ENCODE results near the gene KCTD1.

KCTD1 gene

DNA sequence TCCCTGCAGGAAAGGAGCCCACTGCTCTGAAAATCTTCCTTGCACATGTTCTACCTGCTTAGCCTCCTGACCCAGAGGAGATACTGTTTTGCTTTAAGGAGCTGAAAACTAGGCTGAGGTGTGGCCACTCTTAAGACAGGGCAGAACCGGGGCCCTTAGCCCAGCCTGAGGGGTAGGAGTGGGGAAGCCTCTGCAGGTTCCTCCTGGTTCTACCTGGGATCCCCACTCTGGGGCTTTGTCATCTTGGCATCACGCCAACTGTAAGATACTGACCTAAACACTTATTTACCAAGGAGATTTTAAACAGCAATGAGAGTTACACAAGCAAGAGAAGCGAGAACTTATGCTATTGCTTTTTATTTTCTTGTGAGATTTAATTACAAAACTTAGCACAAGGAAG is 86.9 kb downstream of the KCTD1 start:
- Histone ChIP-seq H3K18ac (ENCODE audit: low read length) (no peak overlapping the region), H3K79me1 (ENCODE audit: low read depth, low read length) (no peaks in the 10 kb centered on the region), H2BK5ac (ENCODE audit: low read length) (no peak overlapping the region), H3K4me2 (ENCODE audit: insufficient read depth, low read length, poor library complexity, severe bottlenecking) (no peak overlapping the region), H2AK5ac (ENCODE audit: low read depth, low read length) (no peak overlapping the region), H3K36me3 (replicated peaks in 1 of 2; ENCODE audit: control insufficient read depth in 2 of 2, insufficient read depth in 2 of 2, low read length in 2 of 2) (peaks cover 6 to 74% of the 10 kb centered on the region in 2 donors), H3K9ac (ENCODE audit: low read depth, low read length, poor library complexity) (no peak overlapping the region), H3K27me3 (ENCODE audit: control insufficient read depth in 3 of 3, insufficient read depth in 3 of 3, low read depth in 1 of 3, low read length in 3 of 3) (no peaks in the 10 kb centered on the region), H2BK15ac (ENCODE audit: low read length) (no peak overlapping the region), H4K91ac (ENCODE audit: low read depth, low read length, poor library complexity) (no peak overlapping the region), H3K4me1 (ENCODE audit: control insufficient read depth in 2 of 2, insufficient read depth in 1 of 2, low read depth in 1 of 2, low read length in 2 of 2) (peaks cover 0 to 6% of the 10 kb centered on the region in 2 donors), H3K4me3 (ENCODE audit: low read length in 2 of 2) (no peak overlapping the region), H2BK120ac (ENCODE audit: low read depth, low read length) (no peak overlapping the region), H4K8ac (ENCODE audit: low read depth, low read length) (no peak overlapping the region), H3K23ac (ENCODE audit: low read depth, low read length, poor library complexity) (no peak overlapping the region), H3K4ac (ENCODE audit: low read length) (no peak overlapping the region), H2BK12ac (ENCODE audit: low read length) (no peak overlapping the region), H2AFZ (ENCODE audit: low read length) (no peak overlapping the region), H3K27ac (replicated peaks; ENCODE audit: low read length) (no peak overlapping the region), H3K9me3 (replicated peaks in 1 of 2; ENCODE audit: control insufficient read depth in 2 of 2, insufficient read depth in 1 of 2, low read depth in 1 of 2, low read length in 2 of 2) (no peaks in the 10 kb centered on the region), H3K14ac (ENCODE audit: low read length) (no peak overlapping the region)
- DNase-seq (ENCODE audit: low spot score): no peak
- WGBS, 2 donors (ENCODE audit: extremely low coverage in 2 of 2, insufficient read length in 2 of 2, insufficient replicate concordance in 1 of 2): no CpG with 5 or more reads among the region's 3 CpGs

DNA sequence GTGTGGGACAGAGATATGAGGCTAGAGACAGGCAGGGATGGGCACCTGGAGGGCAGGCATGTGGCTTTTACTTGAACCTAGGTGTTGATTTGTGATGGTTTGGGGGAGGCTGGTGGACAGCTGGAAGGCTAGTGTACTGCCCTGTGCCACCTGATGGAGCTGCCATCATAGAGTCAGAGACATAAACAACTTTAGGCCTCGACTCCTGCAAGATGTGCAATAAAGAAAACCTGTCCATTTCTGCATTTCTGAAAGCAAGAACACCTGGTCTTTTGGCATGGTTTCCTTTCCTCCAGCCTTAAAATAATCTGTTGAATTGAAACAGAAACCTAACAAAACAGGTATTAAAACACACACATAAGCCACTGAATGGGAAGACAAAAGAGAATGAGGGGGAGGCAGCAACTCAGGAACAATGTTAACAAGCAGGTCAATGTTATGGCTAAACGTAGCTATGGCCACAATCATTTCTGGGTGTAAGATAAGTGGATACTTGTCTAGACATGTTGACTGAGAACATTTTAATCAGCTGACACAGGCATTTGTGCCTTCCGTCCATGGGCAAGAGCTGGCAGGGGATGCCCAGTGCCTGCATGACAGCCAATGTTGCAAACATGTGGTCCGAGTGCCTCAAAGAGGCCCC is 87.8 kb downstream of the KCTD1 start:
- Histone ChIP-seq H2AFZ (ENCODE audit: low read length) (no peak overlapping the region), H3K4ac (ENCODE audit: low read length) (no peak overlapping the region), H4K91ac (ENCODE audit: low read depth, low read length, poor library complexity) (no peak overlapping the region), H3K4me3 (ENCODE audit: low read length in 2 of 2) (no peak overlapping the region), H3K36me3 (replicated peaks in 1 of 2; ENCODE audit: control insufficient read depth in 2 of 2, insufficient read depth in 2 of 2, low read length in 2 of 2) (peaks cover 6 to 76% of the 10 kb centered on the region in 2 donors), H3K27ac (replicated peaks; ENCODE audit: low read length) (no peak overlapping the region), H3K4me2 (ENCODE audit: insufficient read depth, low read length, poor library complexity, severe bottlenecking) (no peak overlapping the region), H2BK120ac (ENCODE audit: low read depth, low read length) (no peak overlapping the region), H4K8ac (ENCODE audit: low read depth, low read length) (no peak overlapping the region), H3K23ac (ENCODE audit: low read depth, low read length, poor library complexity) (no peak overlapping the region), H2BK15ac (ENCODE audit: low read length) (no peak overlapping the region), H3K14ac (ENCODE audit: low read length) (no peak overlapping the region), H3K79me1 (ENCODE audit: low read depth, low read length) (no peaks in the 10 kb centered on the region), H3K9me3 (replicated peaks in 1 of 2; ENCODE audit: control insufficient read depth in 2 of 2, insufficient read depth in 1 of 2, low read depth in 1 of 2, low read length in 2 of 2) (no peaks in the 10 kb centered on the region), H3K9ac (ENCODE audit: low read depth, low read length, poor library complexity) (no peak overlapping the region), H3K27me3 (ENCODE audit: control insufficient read depth in 3 of 3, insufficient read depth in 3 of 3, low read depth in 1 of 3, low read length in 3 of 3) (no peaks in the 10 kb centered on the region), H3K4me1 (ENCODE audit: control insufficient read depth in 2 of 2, insufficient read depth in 1 of 2, low read depth in 1 of 2, low read length in 2 of 2) (peaks cover 0 to 6% of the 10 kb centered on the region in 2 donors), H2AK5ac (ENCODE audit: low read depth, low read length) (no peak overlapping the region), H3K18ac (ENCODE audit: low read length) (no peak overlapping the region), H2BK12ac (ENCODE audit: low read length) (no peak overlapping the region), H2BK5ac (ENCODE audit: low read length) (no peak overlapping the region)
- WGBS, 2 donors (ENCODE audit: extremely low coverage in 2 of 2, insufficient read length in 2 of 2, insufficient replicate concordance in 1 of 2): no CpG with 5 or more reads among the region's 4 CpGs
- DNase-seq (ENCODE audit: low spot score): no peak

DNA sequence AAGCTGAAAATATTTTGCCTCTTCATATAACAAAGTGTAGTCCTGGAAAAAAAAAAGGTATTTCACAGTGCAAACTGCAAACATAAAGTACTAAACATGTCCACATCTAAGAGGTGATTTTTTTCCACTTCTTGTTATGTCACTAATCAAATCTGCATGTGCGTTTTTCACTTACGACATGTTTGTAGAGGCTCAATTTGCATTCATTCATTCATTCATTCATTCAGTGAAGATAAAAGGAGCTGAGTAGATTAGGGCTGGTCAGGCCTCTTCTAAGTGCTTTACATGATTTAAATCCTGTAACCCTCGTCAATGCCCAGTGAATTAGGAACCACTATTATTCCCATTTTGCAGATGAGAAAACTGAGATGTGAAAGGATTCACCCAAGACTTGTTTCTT is 88.5 kb downstream of the KCTD1 start:
- no peak overlapping the region for H2BK120ac ChIP-seq (ENCODE audit: low read depth, low read length)

DNA sequence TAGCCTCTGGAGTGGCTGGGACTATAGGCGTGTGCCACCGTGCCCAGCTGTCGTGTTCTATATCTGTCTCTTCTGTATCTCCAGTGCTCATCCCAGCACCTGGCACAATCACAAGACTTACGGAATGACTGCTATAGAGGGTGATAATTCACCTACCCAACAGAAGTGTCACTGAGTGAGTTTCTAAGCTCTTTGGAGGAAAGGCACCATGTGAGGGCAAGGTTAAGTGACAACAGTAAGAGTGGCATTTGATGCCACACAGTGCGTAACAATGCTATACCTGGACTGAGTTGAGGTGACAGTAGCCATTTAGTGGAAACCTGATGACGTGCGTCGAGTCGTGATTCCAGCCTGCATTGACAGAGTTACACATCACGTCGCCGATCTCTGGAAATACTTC is 89.0 kb downstream of the KCTD1 start:
- H3K36me3 ChIP-seq (replicated peaks in 1 of 2; ENCODE audit: control insufficient read depth in 2 of 2, insufficient read depth in 2 of 2, low read length in 2 of 2): peaks cover 6 to 82% of the 10 kb centered on the region in 2 donors
- no peak overlapping the region for H3K23ac ChIP-seq (ENCODE audit: low read depth, low read length, poor library complexity)
- no peak overlapping the region for H3K9ac ChIP-seq (ENCODE audit: low read depth, low read length, poor library complexity)
- H3K9me3 ChIP-seq (replicated peaks in 1 of 2; ENCODE audit: control insufficient read depth in 2 of 2, insufficient read depth in 1 of 2, low read depth in 1 of 2, low read length in 2 of 2): no peaks in the 10 kb centered on the region
- H2BK12ac ChIP-seq (ENCODE audit: low read length): no peak overlapping the region
- no peaks in the 10 kb centered on the region for H3K79me1 ChIP-seq (ENCODE audit: low read depth, low read length)
- peaks cover 0 to 4% of the 10 kb centered on the region in 2 donors for H3K4me1 ChIP-seq (ENCODE audit: control insufficient read depth in 2 of 2, insufficient read depth in 1 of 2, low read depth in 1 of 2, low read length in 2 of 2)
- no peak overlapping the region for H3K4me2 ChIP-seq (ENCODE audit: insufficient read depth, low read length, poor library complexity, severe bottlenecking)
- H4K8ac ChIP-seq (ENCODE audit: low read depth, low read length): no peak overlapping the region
- no peak overlapping the region for H2BK5ac ChIP-seq (ENCODE audit: low read length)
- no peak overlapping the region for H2BK15ac ChIP-seq (ENCODE audit: low read length)
- no peak overlapping the region for H3K4ac ChIP-seq (ENCODE audit: low read length)
- no peak overlapping the region for H3K14ac ChIP-seq (ENCODE audit: low read length)
- no peak overlapping the region for H4K91ac ChIP-seq (ENCODE audit: low read depth, low read length, poor library complexity)
- H2AFZ ChIP-seq (ENCODE audit: low read length): no peak overlapping the region
- DNase-seq (ENCODE audit: low spot score): no peak
- no CpG with 5 or more reads among the region's 12 CpGs for WGBS, 2 donors (ENCODE audit: extremely low coverage in 2 of 2, insufficient read length in 2 of 2, insufficient replicate concordance in 1 of 2)
- no peak overlapping the region for H3K4me3 ChIP-seq (ENCODE audit: low read length in 2 of 2)
- H3K18ac ChIP-seq (ENCODE audit: low read length): no peak overlapping the region
- H2BK120ac ChIP-seq (ENCODE audit: low read depth, low read length): no peak overlapping the region
- no peak overlapping the region for H2AK5ac ChIP-seq (ENCODE audit: low read depth, low read length)
- no peak overlapping the region for H3K27ac ChIP-seq (replicated peaks; ENCODE audit: low read length)
- H3K27me3 ChIP-seq (ENCODE audit: control insufficient read depth in 3 of 3, insufficient read depth in 3 of 3, low read depth in 1 of 3, low read length in 3 of 3): no peaks in the 10 kb centered on the region

More for the DNA sequence above, 88.5 kb downstream of the KCTD1 start:
- H3K27ac ChIP-seq (replicated peaks; ENCODE audit: low read length): no peak overlapping the region
- no peak for DNase-seq (ENCODE audit: low spot score)
- no peak overlapping the region for H3K14ac ChIP-seq (ENCODE audit: low read length)
- no peak overlapping the region for H4K8ac ChIP-seq (ENCODE audit: low read depth, low read length)
- no peak overlapping the region for H2AFZ ChIP-seq (ENCODE audit: low read length)
- no peaks in the 10 kb centered on the region for H3K27me3 ChIP-seq (ENCODE audit: control insufficient read depth in 3 of 3, insufficient read depth in 3 of 3, low read depth in 1 of 3, low read length in 3 of 3)
- H3K79me1 ChIP-seq (ENCODE audit: low read depth, low read length): no peaks in the 10 kb centered on the region
- no CpG with 5 or more reads among the region's 3 CpGs for WGBS, 2 donors (ENCODE audit: extremely low coverage in 2 of 2, insufficient read length in 2 of 2, insufficient replicate concordance in 1 of 2)
- no peak overlapping the region for H2BK12ac ChIP-seq (ENCODE audit: low read length)
- H3K4me3 ChIP-seq (ENCODE audit: low read length in 2 of 2): no peak overlapping the region
- no peak overlapping the region for H2AK5ac ChIP-seq (ENCODE audit: low read depth, low read length)
- no peak overlapping the region for H2BK5ac ChIP-seq (ENCODE audit: low read length)
- H3K36me3 ChIP-seq (replicated peaks in 1 of 2; ENCODE audit: control insufficient read depth in 2 of 2, insufficient read depth in 2 of 2, low read length in 2 of 2): peaks cover 6 to 82% of the 10 kb centered on the region in 2 donors
- H3K9me3 ChIP-seq (replicated peaks in 1 of 2; ENCODE audit: control insufficient read depth in 2 of 2, insufficient read depth in 1 of 2, low read depth in 1 of 2, low read length in 2 of 2): no peaks in the 10 kb centered on the region
- no peak overlapping the region for H4K91ac ChIP-seq (ENCODE audit: low read depth, low read length, poor library complexity)
- no peak overlapping the region for H3K4ac ChIP-seq (ENCODE audit: low read length)
- H3K23ac ChIP-seq (ENCODE audit: low read depth, low read length, poor library complexity): no peak overlapping the region
- no peak overlapping the region for H2BK15ac ChIP-seq (ENCODE audit: low read length)
- no peak overlapping the region for H3K4me2 ChIP-seq (ENCODE audit: insufficient read depth, low read length, poor library complexity, severe bottlenecking)
- no peak overlapping the region for H3K18ac ChIP-seq (ENCODE audit: low read length)
- H3K9ac ChIP-seq (ENCODE audit: low read depth, low read length, poor library complexity): no peak overlapping the region
- H3K4me1 ChIP-seq (ENCODE audit: control insufficient read depth in 2 of 2, insufficient read depth in 1 of 2, low read depth in 1 of 2, low read length in 2 of 2): peaks cover 0 to 6% of the 10 kb centered on the region in 2 donors
